Embryonic facial prominence (tissue), 1 donor: ENCODE results near the gene GJB3.
"Not testable (repeated sequence)": the region's sequence is repeated elsewhere in the genome, so short reads cannot be mapped to it uniquely, and the experiment has no call there.

Source experiments
- DNase-seq: peaks from one replicate; pipeline ENCODE4 v3.0.0-alpha.2; 2016; ENCODE audit errors: extremely low spot score

The GJB3 gene

DNA sequence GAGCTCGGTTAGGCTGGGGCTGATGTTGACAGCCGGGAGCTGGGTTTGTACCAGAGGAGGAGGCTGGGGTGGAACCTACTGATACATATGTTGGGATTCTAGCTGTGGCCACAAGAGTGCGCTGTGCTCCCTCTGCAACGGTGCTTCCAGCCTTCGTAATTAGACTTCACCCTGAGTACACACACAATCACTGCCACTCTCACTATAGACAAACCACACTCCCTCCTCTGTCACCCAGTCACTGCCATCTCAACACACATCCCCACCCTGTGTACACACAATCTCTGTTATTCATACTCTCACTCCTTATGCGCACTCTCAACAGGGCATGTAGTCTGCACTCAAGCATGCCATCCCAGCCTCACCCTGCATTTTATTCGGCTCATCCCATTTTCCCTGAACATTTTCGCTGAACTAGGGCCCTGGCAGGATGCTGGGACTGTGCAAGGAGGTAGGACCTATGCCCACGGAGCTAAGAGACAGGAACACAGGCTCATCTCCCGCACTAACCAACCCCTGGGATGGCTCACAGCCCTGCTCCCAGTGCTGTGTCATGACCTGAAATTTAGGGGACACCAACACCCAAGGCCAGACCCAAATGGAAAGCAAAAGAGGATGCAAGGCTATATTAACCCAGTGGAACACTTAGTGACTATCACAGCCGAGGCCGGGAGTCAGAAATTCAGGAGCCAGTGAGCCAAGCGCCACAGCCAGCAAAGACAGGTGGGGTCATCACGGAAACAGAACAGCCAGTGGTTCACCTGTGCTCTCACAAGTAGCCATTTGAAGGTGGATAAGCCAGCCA, 5.7 kb downstream of the GJB3 start:
- DNase-seq, result peak; percentile 46

DNA sequence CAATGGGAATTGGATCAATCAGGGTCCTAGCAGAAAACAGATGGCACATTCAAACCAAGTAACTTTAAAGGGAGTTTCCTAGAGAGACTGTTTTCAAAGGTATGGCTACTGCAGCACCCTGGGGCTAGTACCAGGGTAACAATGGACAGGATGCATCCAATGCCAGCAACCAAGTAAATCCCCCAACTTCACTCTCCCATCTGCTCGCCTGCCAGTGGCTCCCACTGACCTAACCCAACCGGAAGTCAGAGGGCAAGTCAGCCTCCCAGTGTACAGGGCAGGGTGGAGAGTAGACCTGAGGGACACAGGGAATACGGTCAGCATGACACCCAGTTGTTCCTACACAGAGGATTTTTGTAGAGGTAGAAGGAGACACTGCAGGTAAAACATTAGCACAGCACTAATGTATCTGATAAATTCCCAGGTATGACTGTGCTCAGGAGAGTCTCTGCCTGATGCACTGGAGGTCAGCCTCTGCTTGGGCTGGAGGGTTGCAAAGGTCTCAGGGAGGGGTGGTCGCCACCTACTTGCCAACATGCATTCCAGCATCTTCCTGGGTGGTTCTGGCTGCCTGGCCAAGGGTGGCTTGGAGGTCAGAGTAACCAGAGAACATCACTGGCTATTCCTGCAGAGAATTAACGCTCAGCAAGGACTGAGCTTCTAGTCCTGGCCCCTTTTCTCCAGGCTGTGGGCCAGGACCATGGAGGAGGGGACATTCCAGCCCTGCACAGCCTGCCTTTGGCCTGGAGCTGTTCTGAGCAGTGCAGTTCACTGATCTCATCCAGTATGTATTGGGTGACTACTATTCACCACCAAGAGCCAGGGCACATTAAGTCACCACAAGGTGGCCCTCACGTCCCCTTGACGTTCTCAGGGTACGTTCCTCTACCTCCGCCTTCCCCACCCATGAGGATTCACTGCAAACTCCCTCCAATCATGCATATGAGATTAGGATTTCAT, 6.7 kb downstream of the GJB3 start:
- no peak for DNase-seq

- no peak for DNase-seq
Observed at GRCh38 chr1:34790985-34791384, 10.0 kb downstream of the GJB3 start.

DNA sequence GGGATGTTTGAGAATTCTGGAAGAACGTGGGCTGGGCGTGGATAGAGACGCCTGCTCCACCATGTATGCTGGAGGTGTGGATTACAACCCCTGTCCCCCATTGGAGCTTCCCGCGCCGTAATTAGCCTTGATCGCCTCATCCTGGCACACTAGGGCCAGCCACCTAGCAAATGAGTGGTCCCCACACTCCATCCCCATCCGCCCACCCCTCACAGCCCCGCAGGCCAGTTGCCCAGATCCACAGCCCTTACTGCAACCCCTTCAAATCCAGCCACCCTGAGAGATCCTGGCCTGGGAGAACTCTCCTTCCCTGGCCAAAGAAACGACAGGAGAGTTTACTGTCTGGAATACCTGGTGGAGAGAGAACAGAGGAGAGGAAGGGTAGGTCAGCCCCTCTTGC, 11.4 kb downstream of the GJB3 start:
- no peak for DNase-seq

DNA sequence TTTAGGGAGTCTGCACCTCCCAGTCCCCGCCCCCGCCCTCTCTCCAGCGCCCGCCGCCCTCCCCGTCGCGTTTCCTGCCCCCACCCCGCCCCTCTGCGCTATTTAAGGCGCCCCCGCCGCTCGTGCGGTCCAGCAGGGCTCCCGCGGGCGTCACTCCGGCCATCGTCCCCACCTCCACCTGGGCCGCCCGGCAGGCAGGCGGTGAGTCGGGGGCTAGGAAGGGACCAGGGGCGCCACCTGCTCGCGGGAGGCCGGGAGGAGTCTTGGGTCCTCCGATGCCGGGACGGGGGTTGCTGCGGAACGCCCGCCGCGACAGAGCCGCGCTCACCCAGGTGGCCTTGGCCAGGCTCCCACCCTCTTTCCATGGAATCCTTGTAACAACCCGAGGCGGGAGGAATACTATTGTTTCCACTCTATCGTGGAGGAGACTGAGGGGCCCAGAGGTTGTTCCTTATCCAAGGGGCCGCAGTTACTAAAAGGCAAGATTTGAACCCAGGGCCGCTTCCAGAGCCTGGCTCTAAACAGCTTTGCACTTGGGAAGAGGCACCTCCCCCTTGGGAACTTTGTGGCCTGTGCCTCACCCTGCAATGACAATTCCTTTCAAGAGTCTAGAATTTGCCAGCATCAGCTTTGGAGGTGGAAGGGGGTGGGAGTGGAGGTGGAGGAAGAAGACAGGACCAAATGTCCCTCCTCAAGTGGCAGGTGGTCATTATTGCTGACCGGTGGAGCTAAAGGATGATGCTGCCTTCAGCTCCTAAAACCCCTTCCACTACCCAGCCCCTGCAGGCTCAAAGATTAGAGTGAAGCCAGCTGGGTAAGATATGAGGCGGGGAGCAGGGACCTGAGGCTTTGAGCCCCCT, 12.1 kb downstream of the GJB3 start, which contains the start of gene GJA4:
TSS of gene GJA4 (plus strand) at position 132 of the 860 bp plus-strand sequence. CDS start 1,215 bp downstream, outside the sequence.
- DNase-seq, result no peak

GRCh38 chr1:34794001-34794789, 13.2 kb downstream of the GJB3 start:
- DNase-seq, result no peak

DNA sequence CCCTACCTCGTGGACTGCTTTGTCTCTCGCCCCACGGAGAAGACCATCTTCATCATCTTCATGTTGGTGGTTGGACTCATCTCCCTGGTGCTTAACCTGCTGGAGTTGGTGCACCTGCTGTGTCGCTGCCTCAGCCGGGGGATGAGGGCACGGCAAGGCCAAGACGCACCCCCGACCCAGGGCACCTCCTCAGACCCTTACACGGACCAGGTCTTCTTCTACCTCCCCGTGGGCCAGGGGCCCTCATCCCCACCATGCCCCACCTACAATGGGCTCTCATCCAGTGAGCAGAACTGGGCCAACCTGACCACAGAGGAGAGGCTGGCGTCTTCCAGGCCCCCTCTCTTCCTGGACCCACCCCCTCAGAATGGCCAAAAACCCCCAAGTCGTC, 13.8 kb downstream of the GJB3 start:
- DNase-seq, result no peak

DNA sequence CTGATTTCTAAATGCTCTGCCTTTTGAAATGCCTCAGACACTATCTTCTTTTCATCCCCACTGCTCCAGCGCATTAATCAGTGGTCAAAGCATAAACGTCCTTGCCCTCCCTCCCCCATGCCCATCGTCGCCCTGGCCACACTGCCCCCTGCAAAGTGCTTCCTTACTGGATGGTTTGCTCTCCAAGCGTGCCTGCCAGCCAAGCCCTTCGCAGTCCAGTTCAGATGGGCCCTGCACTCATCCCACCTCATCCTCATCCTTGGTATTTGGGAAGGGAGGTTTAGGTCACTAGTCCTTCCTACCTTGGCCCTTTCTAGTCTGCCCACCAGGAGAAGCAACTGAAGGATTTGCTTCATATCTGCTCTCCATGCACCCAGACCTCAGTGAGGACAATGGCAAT, 14.9 kb downstream of the GJB3 start:
- no peak for DNase-seq

DNA sequence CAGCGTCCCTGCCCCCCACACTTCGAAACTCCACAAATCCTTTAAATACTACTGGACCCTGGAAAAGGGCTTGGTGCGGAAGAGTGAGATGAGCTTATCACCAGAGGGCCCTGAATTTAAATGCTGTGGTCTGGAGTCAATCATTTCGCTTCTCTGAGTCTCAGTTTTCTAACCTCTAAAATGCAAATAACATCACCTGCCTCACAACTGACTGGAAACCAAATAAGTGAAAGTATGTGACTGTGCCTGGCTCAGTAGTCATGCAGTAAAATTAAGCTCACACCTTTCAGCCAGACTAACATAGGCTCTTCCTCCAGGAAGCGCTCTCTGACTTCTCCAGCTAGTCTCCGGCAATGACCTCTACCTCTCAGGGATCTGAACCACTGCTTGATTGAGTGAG, 16.0 kb downstream of the GJB3 start:
- no peak for DNase-seq

GRCh38 chr1:34800214-34800613, 19.2 kb downstream of the GJB3 start:
- no peak for DNase-seq

DNA sequence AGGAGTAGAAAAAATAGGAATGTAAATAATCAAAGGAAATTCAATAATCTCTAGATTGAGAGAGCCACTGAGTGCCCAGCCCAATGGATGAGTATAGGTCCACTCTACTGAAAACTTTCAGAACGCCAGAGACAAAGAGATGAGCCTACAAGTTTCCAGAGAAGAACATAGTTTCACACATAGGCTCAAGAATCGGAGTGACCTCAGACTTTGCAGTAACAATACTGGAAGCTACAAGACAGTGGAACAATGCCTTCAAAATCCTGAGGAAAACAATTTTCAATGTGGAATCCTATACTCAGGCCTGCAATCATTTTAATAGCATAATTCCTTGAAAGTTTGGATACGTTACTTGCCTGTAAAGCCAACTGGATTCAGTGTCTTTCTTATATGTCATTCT, 22.8 kb downstream of the GJB3 start:
- DNase-seq, result no peak

DNA sequence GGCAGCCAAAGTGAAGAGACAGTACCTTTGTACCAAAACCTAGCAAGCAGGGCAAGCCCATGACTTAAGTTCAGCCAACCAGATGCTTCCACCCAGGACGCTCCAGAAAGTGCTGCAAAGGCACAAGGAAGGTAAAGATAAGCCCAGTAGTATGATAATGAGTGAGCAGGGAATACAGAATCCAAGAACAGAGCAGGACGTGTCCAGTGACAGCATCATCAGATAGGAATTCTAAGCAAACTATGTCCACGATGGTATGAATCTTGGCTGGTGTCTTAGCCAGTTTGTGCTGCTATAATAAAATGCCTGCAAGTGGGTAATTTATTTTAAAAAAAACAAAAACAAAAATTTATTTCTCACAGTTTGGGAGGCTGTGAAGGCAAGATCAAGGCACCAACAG, 25.4 kb downstream of the GJB3 start:
- no peak for DNase-seq

DNA sequence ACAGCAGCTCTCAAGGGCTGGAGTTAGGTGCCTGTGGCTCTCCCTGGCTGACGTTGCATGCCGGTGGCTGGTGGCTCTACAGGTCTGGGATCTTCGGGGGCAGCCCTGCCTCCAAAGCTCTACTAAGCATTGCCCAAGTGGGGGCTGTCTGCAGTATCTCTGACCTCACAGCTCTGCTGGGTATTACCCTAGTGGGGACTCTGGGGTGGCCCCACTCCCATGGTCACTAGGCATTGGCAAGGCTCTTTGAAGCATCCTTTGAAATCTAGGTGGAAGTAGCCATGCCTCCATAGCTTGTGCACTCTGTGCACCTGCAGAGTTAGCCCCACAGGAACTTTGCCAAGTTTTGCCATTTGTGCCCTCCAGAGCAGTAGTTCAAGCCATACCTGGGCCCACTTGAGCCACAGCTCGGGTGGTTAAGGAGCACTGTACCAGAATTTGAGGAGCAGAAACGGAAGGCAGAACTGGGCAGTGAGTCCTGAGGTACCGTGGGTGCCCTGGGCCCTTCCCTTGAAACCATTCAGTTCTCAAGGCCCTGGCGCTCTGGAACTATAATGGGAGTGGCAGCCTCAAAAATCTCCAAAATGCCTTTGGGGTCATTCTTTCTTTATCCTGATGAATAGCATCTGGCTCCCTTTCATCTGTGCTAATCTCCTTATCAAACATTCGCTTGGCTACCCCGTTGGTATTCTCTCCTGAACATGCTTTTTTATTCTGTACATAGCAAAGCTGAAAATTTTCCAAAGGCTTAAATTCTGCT, 27.2 kb downstream of the GJB3 start:
- DNase-seq, result no peak

GRCh38 chr1:34810781-34811180, 29.8 kb downstream of the GJB3 start:
- DNase-seq, result not testable (repeated sequence)

GRCh38 chr1:34816332-34816731, 35.3 kb downstream of the GJB3 start:
- no peak for DNase-seq

GRCh38 chr1:34816778-34817177, 35.8 kb downstream of the GJB3 start:
- DNase-seq, result no peak

DNA sequence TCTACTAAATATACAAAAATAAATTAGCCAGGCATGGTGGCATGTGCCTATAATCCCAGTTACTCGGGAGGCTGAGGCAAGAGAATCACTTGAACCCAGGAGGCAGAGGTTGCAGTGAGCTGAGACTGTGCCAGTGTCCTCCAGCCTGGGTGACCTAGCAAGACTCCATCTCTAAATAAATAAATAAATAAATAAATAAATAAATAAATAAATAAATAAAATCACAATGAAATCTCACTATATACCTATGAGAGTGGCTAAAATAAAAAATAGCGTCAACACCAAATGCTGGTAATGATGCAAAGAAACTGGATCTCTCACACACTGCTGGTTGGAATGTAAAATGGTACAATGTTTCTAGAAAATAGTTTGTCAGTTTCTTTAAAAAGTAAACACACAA, 37.8 kb downstream of the GJB3 start:
- DNase-seq, result not testable (repeated sequence)

GRCh38 chr1:34822202-34822601, 41.2 kb downstream of the GJB3 start:
- no peak for DNase-seq

GRCh38 chr1:34824817-34825454, 43.9 kb downstream of the GJB3 start:
- DNase-seq, result no peak
